Small intestine (tissue), 7 donors: ENCODE data around the gene RYR3. TPM values are rescaled to one million over a fixed set of nuclear protein-coding genes. Genes with fewer than 3 reads are reported as not detected.

Experiments used
- DNase-seq, 2 donors: peaks; one replicate each; pipeline versions ENCODE4 v3.0.0 to v3.0.0-alpha.2; 2013
- FAIRE-seq: peaks from 2 replicates; lab custom pipeline; 2012; peaks lifted over from hg19 to GRCh38; lab: Jason Lieb, UNC
- H3K27ac ChIP-seq, 3 donors: one replicate each; pipeline ENCODE4 v1.5.1; 2013; ENCODE audit warnings: low read length in 2 of 3, mild to moderate bottlenecking in 2 of 3, control low read depth in 1 of 3, inconsistent platforms in 1 of 3, low read depth in 1 of 3, moderate library complexity in 1 of 3
- H3K27me3 ChIP-seq, 3 donors: one replicate each; pipeline ENCODE4 v1.6.1; 2013; ENCODE audit warnings: low read length in 3 of 3, inconsistent platforms in 1 of 3; ENCODE audit not compliant: control insufficient read depth in 3 of 3, insufficient read depth in 3 of 3
- H3K36me3 ChIP-seq, 3 donors: one replicate each; pipeline ENCODE4 v1.6.1; 2013; ENCODE audit warnings: low read length in 3 of 3, inconsistent platforms in 1 of 3, low read depth in 1 of 3, mild to moderate bottlenecking in 1 of 3, moderate library complexity in 1 of 3; ENCODE audit not compliant: control insufficient read depth in 3 of 3, insufficient read depth in 2 of 3
- H3K4me1 ChIP-seq, 3 donors: one replicate each; pipeline ENCODE4 v1.6.1; 2013; ENCODE audit warnings: low read length in 2 of 3, inconsistent platforms in 1 of 3, low read depth in 1 of 3, mild to moderate bottlenecking in 1 of 3, moderate library complexity in 1 of 3; ENCODE audit not compliant: control insufficient read depth in 3 of 3, insufficient read depth in 2 of 3
- H3K4me3 ChIP-seq, 3 donors: one replicate each; pipeline ENCODE4 v1.5.1; 2013; ENCODE audit warnings: low read length in 3 of 3, control low read depth in 1 of 3, inconsistent platforms in 1 of 3, low read depth in 1 of 3, mild to moderate bottlenecking in 1 of 3, moderate library complexity in 1 of 3
- H3K9me3 ChIP-seq, 2 donors: one replicate each; pipeline ENCODE4 v1.6.1; 2013; ENCODE audit warnings: low read depth in 1 of 2, low read length in 1 of 2; ENCODE audit not compliant: control insufficient read depth in 2 of 2, insufficient read depth in 1 of 2
- WGBS, 3 donors: extraction: QIAGEN DNeasy Blood & Tissue Kit; methylation state at CpG; one replicate each; pipeline ENCODE4 v1.1.7; 2013; 5-methylcytosine and 5-hydroxymethylcytosine counted together
- polyA plus RNA-seq, 4 donors: library from polyadenylated mRNA; stranded (reverse) in 3 of 4; unstranded in 1 of 4; fragments of 200-250 nt in 3 of 4; fragments of 120-200 nt in 1 of 4; gene quantifications; one replicate each; pipeline versions ENCODE4 v1.2.1 to v1.2.3, GENCODE V29; 2013
- donor health status: healthy with polysubstance abuse.
- donor health status: control.
- donor health status: control.
- donor health status: Bipolar disorder and iron deficiency.
- donor health status: healthy.

The RYR3 gene
- polyA plus RNA-seq, 4 donors = 0.36 to 1.6 TPM; not detected in 2

- peak; percentile 26 to 47 for DNase-seq
- Histone ChIP-seq H3K36me3 (no peaks in the 10 kb centered on the region), H3K27me3 (no peaks in the 10 kb centered on the region), H3K9me3 (no peaks in the 10 kb centered on the region), H3K4me3 (no peak overlapping the region), H3K4me1 (no peaks in the 10 kb centered on the region), H3K27ac (no peak overlapping the region)
- no peak for FAIRE-seq
- WGBS, 3 donors = 38 to 43% (median 41%) methylated on average over 15 of the region's 15 CpGs
Observed at GRCh38 chr15:33737687-33738601, 427.2 kb downstream of the RYR3 start.

- no peaks in the 10 kb centered on the region for H3K27me3 ChIP-seq
- DNase-seq (no peak), FAIRE-seq (no peak)
- H3K9me3 ChIP-seq = no peaks in the 10 kb centered on the region
- 46 to 63% (median 49%) methylated on average over 6 of the region's 6 CpGs for WGBS, 3 donors
- no peak overlapping the region for H3K4me3 ChIP-seq
- no peaks in the 10 kb centered on the region for H3K4me1 ChIP-seq
- no peaks in the 10 kb centered on the region for H3K36me3 ChIP-seq
- H3K27ac ChIP-seq = no peak overlapping the region
Observed at GRCh38 chr15:33738941-33739664, 428.3 kb downstream of the RYR3 start.

- Histone ChIP-seq H3K4me1 (no peaks in the 10 kb centered on the region), H3K4me3 (no peak overlapping the region), H3K27ac (no peak overlapping the region), H3K27me3 (no peaks in the 10 kb centered on the region), H3K36me3 (no peaks in the 10 kb centered on the region), H3K9me3 (no peaks in the 10 kb centered on the region)
- FAIRE-seq = no peak
- no peak for DNase-seq
- WGBS, 3 donors = 43 to 64% (median 58%) methylated on average over 3 of the region's 3 CpGs
Observed at GRCh38 chr15:33742306-33742705, 431.5 kb downstream of the RYR3 start.

GRCh38 chr15:33742800-33743199, 432.0 kb downstream of the RYR3 start:
- no peak overlapping the region for H3K4me3 ChIP-seq
- no peaks in the 10 kb centered on the region for H3K27me3 ChIP-seq
- DNase-seq (no peak), FAIRE-seq (no peak)
- no peaks in the 10 kb centered on the region for H3K9me3 ChIP-seq
- H3K4me1 ChIP-seq = no peaks in the 10 kb centered on the region
- 64 to 69% (median 65%) methylated on average over 2 of the region's 2 CpGs for WGBS, 3 donors
- no peaks in the 10 kb centered on the region for H3K36me3 ChIP-seq
- no peak overlapping the region for H3K27ac ChIP-seq

- Histone ChIP-seq H3K9me3 (no peaks in the 10 kb centered on the region), H3K4me1 (no peaks in the 10 kb centered on the region), H3K36me3 (no peaks in the 10 kb centered on the region), H3K4me3 (no peak overlapping the region), H3K27me3 (no peaks in the 10 kb centered on the region), H3K27ac (no peak overlapping the region)
- no peak for DNase-seq
- FAIRE-seq = no peak
- 26 to 71% (median 40%) methylated on average over 5 of the region's 5 CpGs for WGBS, 3 donors
Observed at GRCh38 chr15:33746203-33746602, 435.4 kb downstream of the RYR3 start.

GRCh38 chr15:33753012-33753411, 442.2 kb downstream of the RYR3 start:
- Histone ChIP-seq H3K27me3 (no peaks in the 10 kb centered on the region), H3K4me1 (no peaks in the 10 kb centered on the region), H3K36me3 (no peaks in the 10 kb centered on the region), H3K27ac (no peak overlapping the region), H3K9me3 (no peaks in the 10 kb centered on the region), H3K4me3 (no peak overlapping the region)
- DNase-seq = no peak
- FAIRE-seq = no peak
- 86 to 93% (median 89%) methylated on average over 1 of the region's 1 CpG for WGBS, 3 donors

- H3K9me3 ChIP-seq = no peaks in the 10 kb centered on the region
- H3K36me3 ChIP-seq = no peaks in the 10 kb centered on the region
- no peak overlapping the region for H3K27ac ChIP-seq
- H3K4me3 ChIP-seq = no peak overlapping the region
- H3K27me3 ChIP-seq = no peaks in the 10 kb centered on the region
- H3K4me1 ChIP-seq = no peaks in the 10 kb centered on the region
- FAIRE-seq (no peak), DNase-seq (no peak)
- 76 to 83% (median 82%) methylated on average over 3 of the region's 3 CpGs for WGBS, 3 donors
Observed at GRCh38 chr15:33754242-33754641, 443.5 kb downstream of the RYR3 start.

GRCh38 chr15:33756961-33757360, 446.2 kb downstream of the RYR3 start:
- FAIRE-seq = no peak

More at GRCh38 chr15:33756961-33757360, 446.2 kb downstream of the RYR3 start:
- no peaks in the 10 kb centered on the region for H3K9me3 ChIP-seq
- no peaks in the 10 kb centered on the region for H3K27me3 ChIP-seq
- H3K4me3 ChIP-seq = no peak overlapping the region
- H3K27ac ChIP-seq = no peak overlapping the region
- H3K4me1 ChIP-seq = no peaks in the 10 kb centered on the region
- WGBS, 3 donors = 62 to 66% (median 65%) methylated on average over 5 of the region's 5 CpGs
- no peaks in the 10 kb centered on the region for H3K36me3 ChIP-seq
- no peak for DNase-seq
